Spleen (tissue), 7 donors: Measurements from ENCODE around the gene TM7SF3.

Experiments used
- CTCF ChIP-seq, 11 experiments: fragments of 200-600 bp in 7 of 11; fragments of 450-650 bp in 4 of 11; sonication (generic) in 4 of 11; IDR thresholded peaks in 8 of 11; conservative IDR thresholded peaks in 3 of 11; 1 replicate in 7 of 11; 2 replicates in 4 of 11; pipeline versions ENCODE4 v1.4.0 to v1.8.0; 2016 to 2021; ENCODE audit warnings: antibody characterized with exemption in 11 of 11, inconsistent platforms in 4 of 11, mild to moderate bottlenecking in 1 of 11
- POLR2AphosphoS5 ChIP-seq, 3 donors: sonication (generic); formaldehyde crosslinking; IDR thresholded peaks; one replicate each; pipeline ENCODE4 v1.5.1; 2017; ENCODE audit warnings: antibody characterized with exemption in 3 of 3
- donor health status: DM: no; HTN: no; CAD: no; lungs with moderate emphysema.
- donor health status: DM: no; HTN: no; CAD: no.
- donor health status: DM: no; HTN: no; CAD: no.

- TF ChIP-seq CTCF (IDR thresholded peaks at IDR 0.05 in 8 of 11, conservative IDR thresholded peaks at IDR 0.05 in 3 of 11) (no peak), POLR2AphosphoS5 (IDR thresholded peaks at IDR 0.05) (no peak)
Measured at GRCh38 chr12:27057543-27057942, 43.4 kb upstream of the TM7SF3 start.
